GM19452 (cell line): ENCODE data around the gene FOXJ3.

Experiments used
- ATAC-seq: cut with Tn5 transposase; IDR thresholded peaks from one replicate; pipeline ENCODE4 v1.9.1; 2021; ENCODE audit not compliant: unreplicated experiment

Gene FOXJ3

DNA sequence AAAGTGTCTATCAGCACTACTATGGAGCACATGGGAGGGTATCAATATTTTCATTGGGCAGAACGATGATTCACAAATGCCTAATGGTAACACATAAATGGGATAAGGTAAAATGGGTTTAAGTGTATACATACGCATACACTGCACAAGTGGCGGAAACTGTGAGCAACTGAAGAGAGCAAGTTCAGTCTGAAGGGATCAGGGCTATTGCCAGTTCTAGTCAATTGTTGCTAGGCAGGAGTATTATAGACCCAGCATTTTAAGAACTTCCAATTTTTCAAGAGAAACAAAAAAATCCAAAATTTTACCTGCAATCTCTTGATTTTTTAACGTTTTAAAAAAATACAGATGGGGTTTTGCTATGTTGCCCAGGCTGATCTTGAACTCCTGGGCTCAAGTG lies 23.1 kb downstream of the FOXJ3 start:
- ATAC-seq: no peak

DNA sequence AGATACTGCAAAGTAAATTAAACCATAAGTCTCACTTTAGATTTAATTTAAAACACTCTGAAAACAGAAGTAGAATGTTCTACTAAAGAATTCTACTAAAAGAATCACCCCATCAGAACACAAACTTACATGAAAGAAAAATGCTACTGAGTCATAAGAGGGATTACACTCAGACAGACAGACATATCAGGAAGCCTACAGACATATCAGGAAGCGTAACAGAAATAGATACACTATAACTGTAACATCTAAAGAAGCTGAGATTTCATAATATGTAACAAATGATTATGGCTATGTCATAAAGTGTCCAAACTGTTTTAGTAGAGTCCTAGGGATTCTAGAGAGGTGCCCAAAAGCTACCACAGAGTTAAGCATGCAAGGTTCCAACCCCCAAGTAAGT lies 23.9 kb downstream of the FOXJ3 start:
- ATAC-seq: no peak

DNA sequence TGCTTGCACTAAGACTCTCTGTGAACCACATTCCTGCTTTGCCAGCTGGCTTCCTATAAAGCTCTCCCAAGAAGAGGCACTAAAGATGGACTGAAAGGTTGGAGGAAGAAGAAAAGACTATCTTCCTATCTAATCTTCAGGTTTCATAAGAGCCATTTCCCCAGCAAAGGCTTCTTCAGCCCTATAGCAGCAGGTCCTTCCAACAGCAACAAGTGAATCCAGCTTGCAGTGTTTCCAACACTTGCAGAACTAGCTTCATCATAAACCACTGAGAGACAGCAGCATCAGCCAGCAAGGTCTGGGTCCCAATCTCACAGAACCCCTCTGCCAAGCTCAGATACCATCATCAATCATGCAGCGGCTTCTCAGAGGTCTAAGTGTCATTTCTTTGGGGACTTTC lies 28.1 kb downstream of the FOXJ3 start:
- ATAC-seq: no peak

DNA sequence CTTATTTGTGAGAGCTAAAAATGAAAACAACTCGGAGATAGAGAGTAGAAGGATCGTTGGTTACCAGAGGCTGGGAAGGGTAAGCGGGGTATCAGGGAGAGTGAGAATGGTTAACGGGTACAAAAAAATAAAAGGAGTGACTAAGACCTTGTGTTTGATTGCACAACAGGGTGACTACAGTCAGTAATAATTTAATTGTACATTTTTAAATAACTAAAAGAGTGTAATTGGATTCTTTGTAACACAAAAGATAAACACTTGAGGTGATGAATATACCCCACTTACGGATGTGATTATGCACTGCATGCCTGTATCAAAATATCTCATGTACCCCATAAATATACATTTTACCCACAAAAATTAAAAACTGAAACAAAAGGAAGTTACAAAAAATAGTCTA lies 29.4 kb downstream of the FOXJ3 start:
- ATAC-seq: no peak

DNA sequence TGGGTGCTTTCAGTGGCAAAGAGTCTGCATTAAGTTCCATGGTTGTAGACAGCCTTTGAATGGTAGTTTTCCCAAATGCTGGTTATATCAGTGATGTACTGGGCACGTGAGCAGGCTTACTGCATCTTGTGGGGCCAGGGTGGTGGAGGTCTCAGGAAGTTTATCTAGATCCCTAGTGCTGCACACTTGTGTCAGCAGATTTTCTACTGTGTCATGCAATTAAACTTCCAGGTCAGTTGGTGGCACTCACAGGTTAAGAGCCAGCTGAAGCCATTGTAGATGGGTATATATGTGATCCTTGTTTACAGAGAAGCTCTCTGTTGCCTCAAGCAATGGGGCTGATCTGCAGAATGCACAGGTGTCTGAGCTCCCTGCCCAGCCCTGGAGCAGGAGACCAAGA lies 33.0 kb downstream of the FOXJ3 start:
- ATAC-seq: no peak

DNA sequence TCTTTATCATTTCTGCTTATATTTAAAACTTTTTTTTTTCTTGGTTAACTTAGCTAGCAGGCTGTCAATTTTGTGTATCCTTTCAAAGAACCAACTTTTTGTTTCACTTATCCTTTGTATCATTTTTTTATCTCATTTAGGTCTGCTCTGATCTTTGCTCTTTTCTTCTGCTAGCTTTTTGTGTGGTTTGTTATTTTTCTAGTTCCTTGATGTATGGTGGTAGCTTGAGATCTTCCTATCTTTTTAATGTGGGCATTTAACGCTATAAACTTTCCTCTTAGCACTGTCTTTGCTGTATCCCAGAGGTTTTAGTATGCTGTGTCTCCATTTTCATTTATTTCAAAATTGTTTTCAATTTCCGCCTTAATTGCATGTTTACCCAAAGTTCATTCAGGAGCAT lies 36.5 kb downstream of the FOXJ3 start:
- no peak for ATAC-seq

DNA sequence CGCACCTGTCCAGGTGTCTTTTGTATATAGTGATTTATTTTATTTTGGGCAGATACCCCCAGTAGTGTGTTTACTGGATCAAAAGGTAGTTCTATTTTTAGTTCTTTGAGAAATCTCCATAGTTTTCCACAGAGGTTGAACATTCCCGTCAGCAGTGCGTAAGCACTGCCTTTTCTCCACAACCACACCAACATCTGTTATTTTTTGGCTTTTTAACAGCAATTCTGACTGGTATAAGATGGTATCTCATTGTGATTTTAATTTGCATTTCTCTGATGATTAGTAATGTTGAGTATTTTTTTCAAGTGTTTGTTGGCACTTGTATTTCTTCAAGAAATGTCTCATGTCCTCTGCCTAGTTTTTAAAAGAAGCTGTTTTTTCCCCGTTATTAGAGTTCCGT lies 39.2 kb downstream of the FOXJ3 start:
- ATAC-seq: no peak

DNA sequence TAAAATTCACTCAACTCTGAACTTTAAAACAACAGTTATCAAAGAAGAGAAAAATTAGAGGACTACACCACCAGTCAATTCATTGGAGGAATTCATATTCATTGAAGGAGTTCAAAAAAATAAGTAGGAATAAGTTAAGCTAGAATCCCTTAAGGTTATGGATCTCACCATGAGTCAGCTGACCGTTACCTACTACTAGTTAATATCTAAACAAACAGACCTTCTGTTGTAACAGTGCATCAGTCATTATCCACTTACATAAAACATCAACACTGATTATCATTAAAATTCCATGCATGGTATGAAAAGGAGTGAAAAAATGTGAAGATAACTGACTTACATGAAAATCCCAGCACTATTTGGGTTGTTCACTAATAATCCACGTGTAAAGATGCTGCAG lies 44.9 kb downstream of the FOXJ3 start:
- no peak for ATAC-seq

DNA sequence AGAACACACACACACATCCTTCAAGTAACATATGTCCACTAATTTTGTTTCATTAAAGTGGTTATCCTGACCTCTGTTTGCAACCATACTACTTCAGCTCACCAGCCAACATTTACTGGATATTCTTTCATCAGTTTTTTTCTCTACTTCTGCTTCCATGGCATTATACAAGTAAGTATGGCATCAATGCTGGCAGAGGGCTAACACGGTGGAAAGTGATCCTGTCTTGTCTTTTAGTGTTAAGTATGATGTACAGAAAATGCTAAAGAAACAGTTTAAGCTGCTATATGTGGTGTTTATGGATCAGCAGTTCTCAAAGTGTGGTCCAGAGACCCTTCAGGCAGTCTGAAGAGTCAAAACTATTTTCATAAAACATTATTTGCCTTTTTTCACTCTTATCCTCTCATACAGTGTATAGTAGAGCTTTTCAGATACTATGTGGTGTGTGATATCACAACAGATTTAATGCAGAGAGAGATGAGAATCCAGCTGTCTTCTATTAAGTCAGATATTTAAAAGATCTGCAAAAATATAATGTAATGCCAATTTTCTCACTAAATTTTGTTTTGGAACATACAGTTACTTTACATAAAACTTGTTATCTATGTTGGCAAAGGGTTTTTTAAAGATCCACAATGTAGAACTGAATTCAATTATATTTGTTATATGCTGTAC lies 46.6 kb downstream of the FOXJ3 start:
- no peak for ATAC-seq

DNA sequence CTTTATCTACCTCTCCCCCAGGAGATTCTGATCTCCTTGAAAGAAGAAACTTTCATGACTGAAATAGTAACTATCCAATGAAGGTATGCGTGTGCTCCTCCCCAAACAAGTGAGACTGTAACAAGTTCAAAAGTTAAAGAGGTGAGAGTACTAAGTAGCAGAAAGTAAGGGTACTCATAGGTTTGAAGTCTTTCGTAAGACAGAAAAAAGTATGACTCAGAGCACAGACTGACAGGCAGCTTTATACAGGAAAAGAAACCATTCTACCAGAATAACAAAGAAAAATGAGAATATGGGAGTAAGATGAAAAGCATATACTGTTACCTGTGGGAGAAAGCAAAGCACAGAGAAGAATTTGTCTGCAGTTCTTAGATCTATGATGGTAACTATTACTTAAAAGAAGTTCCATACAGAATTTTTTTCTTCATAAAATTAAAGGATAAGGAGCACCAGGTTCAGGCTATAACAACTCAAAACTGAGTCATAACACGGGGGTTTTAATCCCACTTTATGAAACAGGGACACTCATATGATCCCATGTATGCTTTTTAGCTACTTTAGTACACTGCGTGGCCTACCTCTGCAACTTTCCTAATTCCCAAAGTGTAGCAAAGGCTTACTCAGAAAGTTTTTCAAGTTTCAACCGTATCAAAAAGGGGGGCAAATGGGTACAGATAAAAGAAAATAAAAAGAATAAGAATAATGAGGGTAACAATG lies 52.0 kb downstream of the FOXJ3 start:
- no peak for ATAC-seq

DNA sequence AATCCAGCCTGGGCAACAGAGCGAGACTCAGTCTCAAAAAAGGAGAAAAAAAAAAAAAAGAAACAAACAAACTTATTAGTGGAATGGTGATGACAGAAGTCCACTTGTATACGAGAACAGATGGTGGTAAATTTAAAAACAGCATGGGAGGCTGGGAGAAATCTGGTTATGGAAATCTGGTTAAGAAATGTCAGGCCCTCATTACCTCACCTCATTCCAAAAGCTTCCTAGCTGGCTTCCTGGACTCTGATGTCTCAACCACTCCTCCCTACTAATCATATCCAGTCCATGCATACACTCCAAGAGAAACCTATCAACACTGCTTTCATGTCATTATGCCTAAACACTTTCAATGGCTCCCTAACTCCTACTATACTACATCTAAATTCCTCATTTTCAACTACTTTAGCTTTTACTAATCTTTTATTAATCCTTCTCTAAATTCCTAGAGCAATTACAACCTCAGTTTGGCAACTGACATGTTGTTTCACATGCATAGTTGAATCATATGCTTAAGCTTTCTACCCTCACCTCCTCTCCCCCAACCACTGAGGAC lies 52.9 kb downstream of the FOXJ3 start:
- no peak for ATAC-seq

DNA sequence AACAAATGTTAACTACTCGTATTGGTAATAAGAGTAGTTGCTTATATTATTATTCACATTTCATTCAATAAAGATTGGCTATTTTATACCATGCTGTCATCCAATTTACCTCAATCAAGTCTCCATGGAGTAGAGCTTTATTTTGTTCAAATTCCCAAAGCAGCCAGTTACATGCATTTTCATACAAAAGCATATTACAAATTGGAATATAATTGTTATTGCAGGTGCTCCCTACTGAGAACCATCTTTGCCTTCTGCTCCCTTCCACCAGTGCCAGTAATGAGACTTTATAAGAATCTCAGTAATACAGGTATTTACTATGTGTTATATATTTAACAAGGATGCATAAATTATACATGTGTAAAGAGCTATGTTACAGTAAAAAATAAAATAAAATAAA lies 54.2 kb downstream of the FOXJ3 start:
- ATAC-seq: no peak

DNA sequence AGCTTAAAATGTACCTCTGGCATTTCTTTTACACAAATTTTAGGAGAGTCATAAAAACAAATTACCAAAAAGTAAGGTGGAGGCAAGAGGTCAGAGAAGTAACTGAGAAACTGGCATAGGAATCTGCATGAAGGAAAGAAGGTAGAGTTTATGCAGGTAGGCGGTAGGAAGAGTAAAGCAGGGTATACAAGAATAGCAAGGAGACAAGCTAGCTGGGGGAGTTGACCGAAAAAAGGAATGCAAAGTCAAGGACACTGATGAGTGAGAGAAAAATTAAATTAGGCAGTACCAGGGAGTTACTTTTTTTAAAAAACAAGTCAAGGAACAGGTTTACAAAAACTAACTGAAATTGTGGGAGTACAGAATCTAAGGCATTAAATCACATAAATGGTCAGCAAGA lies 56.0 kb downstream of the FOXJ3 start:
- ATAC-seq: no peak

DNA sequence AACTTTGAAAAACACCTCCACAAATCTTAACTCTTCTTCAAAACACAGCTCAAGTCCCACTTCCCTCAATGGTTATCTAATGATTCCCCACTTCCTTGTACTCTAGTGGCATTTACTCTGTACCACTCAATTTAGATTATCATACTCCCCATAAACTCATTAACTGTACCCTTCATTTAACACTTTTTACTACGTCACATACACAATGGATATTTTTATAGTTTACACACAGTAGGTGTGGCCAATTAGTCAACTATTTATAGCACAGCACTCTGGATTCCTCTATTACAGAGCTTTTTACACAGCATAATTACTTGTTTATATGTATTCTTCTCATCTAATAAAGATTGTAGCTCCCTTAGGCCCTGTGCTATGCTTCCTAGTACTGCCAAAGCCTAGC lies 62.1 kb downstream of the FOXJ3 start:
- no peak for ATAC-seq

DNA sequence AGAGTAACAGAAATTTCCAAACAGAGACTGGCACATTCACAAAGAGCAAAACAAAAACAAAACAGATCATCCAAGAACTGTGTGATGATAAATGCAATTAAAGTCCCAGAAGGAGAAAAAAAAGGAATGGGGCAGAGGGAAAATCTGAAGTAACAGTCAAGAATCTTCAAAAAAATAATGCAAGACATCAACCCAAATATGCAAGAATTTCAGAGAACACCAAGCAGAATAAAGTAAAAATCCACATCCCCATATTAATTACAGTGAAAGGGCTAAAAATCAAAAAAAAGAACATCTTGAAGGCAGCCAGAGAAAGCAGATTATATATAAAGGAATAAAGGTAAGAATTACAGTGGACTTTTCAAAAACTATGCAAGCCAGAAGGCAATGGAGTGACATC lies 67.1 kb downstream of the FOXJ3 start:
- ATAC-seq: no peak

DNA sequence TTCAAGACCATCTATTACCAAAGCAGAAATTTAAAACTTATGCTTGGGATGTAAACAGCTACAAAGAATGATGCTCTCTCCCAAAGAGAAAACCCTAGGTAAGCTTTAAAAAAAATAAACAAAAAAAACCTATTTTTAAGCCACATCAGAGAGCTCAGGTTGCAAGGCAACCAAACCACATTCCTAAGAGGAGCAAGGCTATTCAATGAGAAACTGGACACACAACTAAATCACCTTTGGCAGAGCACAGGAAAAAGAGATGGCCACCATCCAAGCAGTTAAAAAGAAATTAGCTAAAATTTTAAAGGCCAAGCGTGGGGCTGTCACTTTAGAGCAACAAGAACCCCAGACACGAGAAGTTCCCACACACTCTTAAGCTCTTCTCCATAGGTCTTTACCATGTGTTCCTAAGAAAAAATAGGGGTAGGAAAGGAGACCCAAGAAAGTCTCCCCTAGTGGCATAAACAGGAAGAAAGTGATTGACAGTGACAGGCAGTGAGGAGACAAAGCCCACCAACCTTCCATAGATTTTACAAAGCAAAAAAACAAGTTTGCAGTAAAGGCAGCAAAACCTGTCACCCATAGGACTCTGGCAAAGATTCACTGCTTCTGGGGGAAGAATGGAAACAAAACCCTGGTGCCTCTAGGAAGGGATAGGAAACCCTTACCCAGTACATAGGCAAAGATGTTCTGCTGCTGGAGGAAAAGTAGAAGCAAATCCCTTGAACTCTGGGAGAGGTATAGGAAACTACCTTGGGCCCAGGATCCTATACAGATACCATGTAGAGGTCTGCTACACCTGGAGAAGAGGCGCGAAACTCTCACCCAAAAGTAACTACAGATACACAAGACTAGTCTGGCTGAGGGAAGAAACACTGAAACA lies 68.5 kb downstream of the FOXJ3 start:
- no peak for ATAC-seq

DNA sequence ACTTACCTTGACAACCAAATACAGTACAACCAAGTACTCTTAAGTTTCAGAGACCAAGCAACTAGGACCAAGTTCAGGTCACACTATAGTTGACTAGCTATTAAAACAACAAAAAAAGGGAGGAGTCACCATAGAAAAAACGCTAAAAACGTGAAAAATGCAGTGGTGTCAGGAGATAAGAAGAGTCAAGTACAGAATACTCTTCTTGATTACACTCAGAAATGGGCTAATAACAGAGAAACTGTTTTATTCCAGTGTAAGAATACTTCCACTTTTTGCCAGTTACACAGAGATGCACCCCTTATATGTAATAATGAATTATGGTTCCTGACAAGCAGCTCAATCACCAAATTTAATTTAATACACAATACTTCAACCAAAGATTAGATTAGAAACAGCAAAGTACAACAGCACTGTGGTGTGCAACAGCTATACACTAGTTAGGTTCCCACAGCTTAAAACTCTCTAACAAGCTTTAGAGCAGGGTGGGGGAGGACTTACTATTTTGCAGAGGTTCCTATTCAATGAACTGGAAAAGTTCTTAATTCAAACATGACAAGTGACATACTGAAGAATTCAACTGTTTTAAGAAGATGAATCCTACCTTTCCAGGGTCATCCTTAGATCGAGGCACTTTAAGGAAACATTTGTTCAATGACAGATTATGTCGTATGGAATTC lies 70.4 kb downstream of the FOXJ3 start:
- no peak for ATAC-seq

DNA sequence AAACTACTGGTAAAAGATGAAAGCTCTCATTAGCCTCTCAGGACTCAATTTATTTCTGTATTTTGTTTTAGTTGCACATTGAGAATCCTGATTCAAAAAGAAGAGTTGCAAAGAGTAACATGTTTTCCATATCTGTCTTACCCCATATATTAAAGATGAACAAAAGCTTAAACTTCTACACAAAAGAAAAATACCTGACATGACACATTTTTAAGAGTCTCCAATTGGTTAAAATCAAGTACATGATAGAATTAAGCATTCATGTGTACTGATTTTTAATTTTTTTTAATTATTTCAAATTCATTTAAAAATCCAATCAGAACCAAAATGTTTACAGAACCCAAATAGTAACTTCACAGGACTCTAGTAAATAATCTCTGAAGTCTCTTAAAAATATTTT lies 72.0 kb downstream of the FOXJ3 start:
- ATAC-seq: no peak

DNA sequence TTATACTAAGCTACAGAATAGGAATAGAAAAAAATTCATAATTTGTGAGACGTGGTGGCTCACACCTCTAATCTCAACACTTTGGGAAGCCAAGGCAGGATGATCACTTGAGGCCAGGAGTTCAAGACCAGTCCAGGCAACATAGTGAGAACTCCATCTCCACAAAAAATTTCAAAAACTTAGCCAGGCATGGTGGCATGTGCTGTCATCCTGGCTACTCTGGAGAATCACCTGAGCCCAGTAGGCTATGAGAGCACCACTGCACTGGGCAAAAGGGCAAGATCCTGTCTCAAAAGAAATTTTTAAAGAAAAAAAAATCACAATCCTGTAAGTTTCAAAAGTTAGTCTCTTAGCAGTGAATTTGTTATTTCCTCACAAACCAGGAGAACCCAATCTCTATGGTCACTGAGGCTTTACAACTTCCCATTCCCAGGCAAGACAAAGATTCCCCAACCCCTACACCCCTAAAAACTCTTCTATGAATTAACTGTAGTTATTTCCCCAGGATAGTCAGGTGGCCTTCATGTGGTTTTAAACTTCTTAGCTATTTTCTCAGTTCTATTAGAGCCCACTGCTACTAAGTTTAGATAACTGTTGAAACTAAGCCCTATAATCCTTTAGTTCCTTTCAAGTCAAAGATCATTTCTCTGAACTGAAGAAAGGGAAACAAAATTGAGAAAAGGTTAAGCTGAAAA lies 74.5 kb downstream of the FOXJ3 start:
- no peak for ATAC-seq

DNA sequence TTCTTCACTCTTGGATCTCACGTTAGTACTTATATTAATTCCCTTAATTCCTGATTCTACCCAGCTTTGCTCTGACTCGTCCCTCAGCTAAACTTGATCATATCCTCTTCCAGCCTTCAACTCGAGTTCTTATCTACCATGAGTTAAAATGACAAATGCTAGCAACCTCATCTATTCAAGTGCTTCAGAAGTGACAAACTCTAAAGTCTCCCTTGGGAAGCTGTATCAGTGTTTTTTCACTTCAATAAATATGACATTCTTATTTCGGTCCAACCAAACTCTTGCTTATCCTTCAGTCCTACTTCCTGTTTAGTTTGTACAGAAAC lies 75.3 kb downstream of the FOXJ3 start:
- no peak for ATAC-seq
